Muscle of leg (tissue), 11 donors: ENCODE data around the gene NKAIN4. TPM values are rescaled to one million over a fixed set of nuclear protein-coding genes. Genes with fewer than 3 reads are reported as not detected.

Experiments used
- DNase-seq: peaks from one replicate; pipeline ENCODE4 v3.0.0; 2013
- H3K27ac ChIP-seq: one replicate; pipeline ENCODE4 v1.5.1; 2013; ENCODE audit warnings: mild to moderate bottlenecking, low read length, control low read depth
- H3K27me3 ChIP-seq: one replicate; pipeline ENCODE4 v1.6.1; 2013; ENCODE audit warnings: low read length; ENCODE audit not compliant: control insufficient read depth, insufficient read depth
- H3K36me3 ChIP-seq: one replicate; pipeline ENCODE4 v1.6.1; 2013; ENCODE audit warnings: low read length; ENCODE audit not compliant: control insufficient read depth, insufficient read depth
- H3K4me1 ChIP-seq: one replicate; pipeline ENCODE4 v1.6.1; 2013; ENCODE audit warnings: low read length; ENCODE audit not compliant: control insufficient read depth, insufficient read depth
- H3K4me3 ChIP-seq: one replicate; pipeline ENCODE4 v1.5.1; 2013; ENCODE audit warnings: low read length, control low read depth
- H3K9me3 ChIP-seq: replicated peaks from 2 replicates; pipeline ENCODE4 v1.6.1; 2013; ENCODE audit warnings: low read depth, low read length; ENCODE audit not compliant: control insufficient read depth
- WGBS: methylation state at CpG from one replicate; pipeline ENCODE4 v1.1.5; 2013; ENCODE audit warnings: missing lambda C conversion rate; ENCODE audit not compliant: insufficient coverage; 5-methylcytosine and 5-hydroxymethylcytosine counted together
- polyA plus RNA-seq, 8 donors: library from polyadenylated mRNA; unstranded; fragments of 120-200 nt; gene quantifications; one replicate each; pipeline versions ENCODE4 v1.2.1 to v1.2.3, GENCODE V29; 2013; ENCODE audit warnings: inconsistent platforms in 1 of 8, low replicate concordance in 1 of 8; ENCODE audit not compliant: insufficient read length in 8 of 8, insufficient read depth in 1 of 8
- total RNA-seq: library from RNA; stranded (reverse); fragments of 120-200 nt; gene quantifications from one replicate; pipeline ENCODE4 v1.2.4, GENCODE V29; 2013

NKAIN4 gene
- total and polyA plus RNA-seq, 9 donors = 28.5 to 58.0 (median 37.7) TPM

DNA sequence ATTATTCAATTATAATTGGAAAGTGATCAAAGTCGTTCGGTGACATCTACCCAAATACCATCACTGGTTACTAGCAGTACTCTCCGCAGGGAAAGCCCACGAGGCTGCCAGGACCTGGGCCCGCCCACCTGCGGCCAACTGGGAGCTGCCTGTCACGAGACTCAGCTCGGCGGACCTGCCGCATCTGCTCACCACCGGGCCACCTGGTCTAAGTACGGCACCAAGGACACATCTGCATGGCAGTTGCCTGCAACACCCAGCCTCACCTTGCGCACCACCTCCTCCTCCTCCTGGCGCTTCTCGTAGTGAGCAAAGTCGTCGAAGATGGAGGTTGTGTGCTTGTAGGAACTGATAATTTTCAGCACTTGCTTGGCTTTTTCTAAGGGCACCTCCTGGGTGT is 52.2 kb downstream of the NKAIN4 start:
- no peak for DNase-seq
- no peaks in the 10 kb centered on the region for H3K9me3 ChIP-seq
- 83% methylated on average over 12 of the region's 17 CpGs for WGBS
- H3K27ac ChIP-seq = no peak overlapping the region
- peaks cover 5% of the 10 kb centered on the region for H3K4me1 ChIP-seq
- peaks cover 75% of the 10 kb centered on the region for H3K36me3 ChIP-seq
- H3K27me3 ChIP-seq = no peaks in the 10 kb centered on the region
- H3K4me3 ChIP-seq = no peak overlapping the region

DNA sequence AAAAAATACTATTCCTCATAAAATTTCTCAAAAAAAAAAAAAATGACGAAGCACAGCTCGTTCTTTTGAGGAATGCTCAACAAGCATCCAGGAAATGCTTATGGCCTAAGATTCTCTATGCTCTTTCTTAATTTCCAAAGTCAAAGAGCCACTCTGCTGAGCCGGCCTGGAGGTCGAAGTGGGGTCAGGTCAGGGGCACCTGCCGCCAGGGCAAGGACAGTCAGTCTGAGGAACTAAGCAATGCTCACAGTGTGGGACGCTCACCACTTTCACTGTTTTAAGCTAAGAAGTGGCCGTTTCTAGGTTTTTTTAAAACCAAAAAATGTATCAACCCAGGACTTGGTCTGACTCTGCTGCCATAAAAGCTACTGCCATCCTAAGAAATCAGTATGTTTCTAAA is 55.7 kb downstream of the NKAIN4 start:
- no peak for DNase-seq
- H3K27me3 ChIP-seq = no peaks in the 10 kb centered on the region
- H3K9me3 ChIP-seq = no peaks in the 10 kb centered on the region
- peaks cover 9% of the 10 kb centered on the region for H3K4me1 ChIP-seq
- H3K27ac ChIP-seq = no peak overlapping the region
- 78% methylated on average over 5 of the region's 7 CpGs for WGBS
- no peak overlapping the region for H3K4me3 ChIP-seq
- peaks cover 57% of the 10 kb centered on the region for H3K36me3 ChIP-seq

DNA sequence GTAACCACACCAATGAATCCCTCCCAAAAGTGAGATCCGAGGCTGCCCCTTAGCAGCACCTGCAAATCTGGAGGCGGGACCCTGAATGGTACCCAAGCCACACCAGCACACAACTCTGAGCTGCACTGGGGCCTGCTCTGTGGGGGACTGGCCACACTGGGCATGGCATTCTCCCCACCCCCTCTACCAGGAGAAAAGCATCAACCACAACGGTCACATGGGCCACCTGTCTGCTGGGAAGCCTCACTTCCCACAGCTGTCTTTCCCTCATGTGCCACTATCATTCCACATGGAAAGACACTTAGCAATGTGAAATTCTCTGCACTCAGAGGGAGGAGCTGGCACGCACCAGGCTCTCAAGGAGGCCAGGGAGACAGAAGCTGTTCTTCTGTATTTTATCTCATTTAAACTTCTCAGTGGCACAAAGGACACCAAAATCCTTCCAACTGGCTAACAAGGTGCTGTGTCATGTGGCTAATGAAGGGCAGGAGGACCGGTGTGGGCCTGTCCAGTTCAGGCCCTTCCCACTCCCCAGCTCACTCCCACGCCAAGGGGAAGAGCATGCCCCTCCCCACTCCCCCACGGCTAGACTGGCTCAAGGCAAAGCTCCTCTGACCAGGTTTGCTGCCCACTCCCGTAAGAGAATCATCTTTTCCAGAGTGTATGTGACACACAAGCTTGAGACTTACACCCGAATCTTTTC is 57.3 kb downstream of the NKAIN4 start:
- no peak for DNase-seq
- Histone ChIP-seq H3K27ac (no peak overlapping the region), H3K36me3 (peaks cover 41% of the 10 kb centered on the region), H3K4me3 (no peak overlapping the region), H3K4me1 (peaks cover 9% of the 10 kb centered on the region), H3K27me3 (no peaks in the 10 kb centered on the region), H3K9me3 (no peaks in the 10 kb centered on the region)
- 61% methylated on average over 7 of the region's 9 CpGs for WGBS

DNA sequence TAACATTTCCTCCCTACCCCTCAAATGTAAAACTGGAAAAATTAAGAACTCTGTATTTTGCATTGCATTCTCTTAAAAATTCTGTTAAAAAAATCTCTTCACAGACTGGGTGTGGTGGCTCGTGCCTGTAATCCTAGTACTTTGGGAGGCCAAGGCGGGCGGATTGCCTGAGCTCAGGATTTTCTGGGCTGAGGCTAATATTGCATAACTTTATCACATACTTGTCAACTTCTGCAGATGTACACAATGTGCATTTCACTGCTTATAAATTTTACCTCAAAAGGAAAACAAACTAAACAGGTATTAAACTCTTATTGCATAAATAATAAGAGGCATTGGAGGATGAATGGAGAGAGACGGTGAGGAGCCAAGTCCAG is 59.5 kb downstream of the NKAIN4 start:
- peaks cover 29% of the 10 kb centered on the region for H3K36me3 ChIP-seq
- no peaks in the 10 kb centered on the region for H3K27me3 ChIP-seq
- no peak for DNase-seq
- WGBS = 80% methylated on average over 1 of the region's 4 CpGs
- H3K4me1 ChIP-seq = peaks cover 9% of the 10 kb centered on the region
- no peak overlapping the region for H3K4me3 ChIP-seq
- no peaks in the 10 kb centered on the region for H3K9me3 ChIP-seq
- no peak overlapping the region for H3K27ac ChIP-seq

DNA sequence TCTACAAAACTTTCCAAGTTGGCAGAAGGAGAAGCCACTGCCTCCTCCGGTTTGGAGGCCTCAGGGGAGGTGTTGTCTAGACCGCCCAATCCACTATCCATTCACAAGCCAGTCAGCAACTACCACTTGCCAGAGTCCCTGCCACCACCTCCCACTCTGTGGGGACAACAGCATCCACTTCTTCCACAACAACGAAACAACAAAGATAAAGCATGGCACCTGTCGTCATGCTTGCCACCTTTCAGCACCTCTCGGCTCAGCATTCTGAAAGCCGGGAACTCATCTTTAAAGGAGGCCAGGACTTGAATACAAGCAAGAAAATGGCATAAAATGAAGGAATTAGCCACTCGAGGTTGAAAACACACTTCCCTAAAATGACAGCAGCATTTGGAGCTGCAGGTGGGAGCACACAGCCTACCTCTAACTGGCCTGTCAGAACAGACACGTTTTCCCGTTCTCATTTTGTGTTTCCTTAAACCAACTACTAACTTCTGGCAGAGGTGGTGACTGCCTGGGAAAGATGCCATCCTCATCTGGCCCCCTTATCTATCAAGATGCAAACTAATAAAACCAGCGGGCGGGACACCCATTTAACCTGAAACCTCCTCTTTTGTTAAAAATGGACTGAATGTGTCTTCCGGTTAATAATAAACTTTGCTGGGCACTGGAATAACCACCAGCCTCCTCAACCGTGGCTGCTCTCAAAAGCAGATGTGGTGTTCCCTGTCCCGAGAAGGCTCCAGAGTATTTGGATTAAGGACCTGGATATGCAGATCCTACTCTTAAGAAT is 60.1 kb downstream of the NKAIN4 start:
- DNase-seq = no peak
- Histone ChIP-seq H3K4me3 (no peak overlapping the region), H3K27me3 (no peaks in the 10 kb centered on the region), H3K36me3 (peaks cover 29% of the 10 kb centered on the region), H3K4me1 (peaks cover 9% of the 10 kb centered on the region), H3K9me3 (no peaks in the 10 kb centered on the region), H3K27ac (no peak overlapping the region)
- 72% methylated on average over 9 of the region's 14 CpGs for WGBS

DNA sequence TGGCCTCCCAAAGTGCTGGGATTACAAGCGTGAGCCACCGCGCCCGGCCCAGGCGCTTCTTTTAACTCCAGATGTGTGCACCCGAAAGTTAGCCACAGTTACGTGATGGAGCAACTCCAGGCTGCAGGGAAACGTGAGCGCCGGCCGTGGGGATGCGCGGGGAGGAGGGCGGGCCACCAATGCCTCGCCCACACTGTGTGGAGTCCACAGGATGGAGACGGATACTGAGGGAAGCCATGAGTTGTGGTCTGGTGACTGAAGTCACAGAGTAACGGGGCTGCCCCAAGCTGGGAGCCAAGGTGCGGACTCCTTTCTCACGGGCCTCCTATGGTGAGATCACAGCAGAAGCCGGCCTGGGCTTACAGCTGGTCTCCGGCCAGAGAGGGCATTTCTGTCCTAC is 61.5 kb downstream of the NKAIN4 start:
- no peak overlapping the region for H3K4me3 ChIP-seq
- H3K9me3 ChIP-seq = no peaks in the 10 kb centered on the region
- H3K27ac ChIP-seq = no peak overlapping the region
- WGBS = 92% methylated on average over 19 of the region's 21 CpGs
- H3K4me1 ChIP-seq = peaks cover 9% of the 10 kb centered on the region
- no peaks in the 10 kb centered on the region for H3K27me3 ChIP-seq
- DNase-seq = no peak
- peaks cover 20% of the 10 kb centered on the region for H3K36me3 ChIP-seq

DNA sequence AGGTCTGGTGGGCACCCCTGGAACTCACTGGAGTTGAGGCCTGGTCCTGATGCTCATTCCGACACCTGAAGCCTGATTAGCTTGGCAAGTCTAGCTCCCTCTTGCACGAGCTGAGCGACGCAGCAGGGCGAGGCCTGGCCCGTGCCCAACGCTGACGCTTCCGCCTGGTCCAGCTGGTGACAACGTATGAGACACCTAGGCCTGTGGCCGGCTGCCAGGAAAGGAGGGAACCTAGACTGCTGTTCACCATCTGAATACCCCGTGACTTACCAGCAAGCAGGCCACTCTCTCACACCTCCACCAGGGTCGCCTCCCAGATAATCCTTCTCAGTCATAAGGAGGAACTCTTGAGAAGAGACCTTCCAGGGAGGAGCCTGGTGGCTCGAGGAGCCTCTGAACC is 62.9 kb downstream of the NKAIN4 start:
- peaks cover 14% of the 10 kb centered on the region for H3K36me3 ChIP-seq
- no peaks in the 10 kb centered on the region for H3K9me3 ChIP-seq
- no peak for DNase-seq
- H3K27me3 ChIP-seq = no peaks in the 10 kb centered on the region
- H3K27ac ChIP-seq = no peak overlapping the region
- H3K4me1 ChIP-seq = no peaks in the 10 kb centered on the region
- no peak overlapping the region for H3K4me3 ChIP-seq
- 58% methylated on average over 14 of the region's 14 CpGs for WGBS

DNA sequence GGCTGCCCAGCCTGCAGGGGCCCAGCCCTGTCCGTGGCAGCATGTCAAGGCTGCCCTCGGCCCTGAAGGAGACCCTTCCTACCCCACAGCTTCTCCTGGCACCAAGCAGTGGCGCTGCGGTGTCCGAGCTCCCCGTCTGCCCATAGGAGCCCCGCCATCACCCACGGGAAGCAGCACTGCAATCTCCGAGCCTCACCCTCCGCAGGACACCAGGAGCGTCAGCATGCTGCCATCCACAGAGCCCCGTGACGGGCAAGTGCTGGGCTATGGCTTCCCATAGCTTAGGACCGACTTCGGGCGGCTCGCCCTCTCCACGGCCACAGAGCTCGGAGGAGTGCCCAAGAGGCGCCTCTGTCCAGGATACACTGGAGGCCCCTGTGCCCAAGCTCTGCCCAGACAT is 63.4 kb downstream of the NKAIN4 start:
- H3K27ac ChIP-seq = no peak overlapping the region
- no peaks in the 10 kb centered on the region for H3K9me3 ChIP-seq
- no peaks in the 10 kb centered on the region for H3K4me1 ChIP-seq
- H3K36me3 ChIP-seq = peaks cover 13% of the 10 kb centered on the region
- no peak overlapping the region for H3K4me3 ChIP-seq
- no peaks in the 10 kb centered on the region for H3K27me3 ChIP-seq
- no peak for DNase-seq
- 79% methylated on average over 19 of the region's 20 CpGs for WGBS

Other genes starting within 250 kb of the NKAIN4 start
- not detected for gene BHLHE23, start 247.5 kb downstream of the NKAIN4 start, total RNA-seq
- gene BHLHE23, start 247.5 kb downstream of the NKAIN4 start, polyA plus RNA-seq = not detected
- 16.8 TPM for gene YTHDF1, start 38.3 kb downstream of the NKAIN4 start, total RNA-seq
- gene YTHDF1, start 38.3 kb downstream of the NKAIN4 start, polyA plus RNA-seq = 10 to 100 TPM; 27.6 to 34.7 (median 28.6) TPM
- gene BIRC7, start 18.6 kb downstream of the NKAIN4 start, total RNA-seq = 0.13 TPM
- gene BIRC7, start 18.6 kb downstream of the NKAIN4 start, polyA plus RNA-seq = under 1 TPM in 4 of 8 donors, not detected in 4; 0.19 to 0.61 (median 0.23) TPM
- gene ARFGAP1, start 18.4 kb upstream of the NKAIN4 start, total RNA-seq = 62.6 TPM
- 100 to 1,000 TPM in 1 of 8 donors, 10 to 100 TPM in 7; 74.8 to 103 (median 87.0) TPM for gene ARFGAP1, start 18.4 kb upstream of the NKAIN4 start, polyA plus RNA-seq
- 4.6 TPM for gene COL20A1, start 38.7 kb upstream of the NKAIN4 start, total RNA-seq
- gene COL20A1, start 38.7 kb upstream of the NKAIN4 start, polyA plus RNA-seq = 10 to 100 TPM in 3 of 8 donors, 1 to 10 TPM in 5; 6.7 to 15.2 (median 9.6) TPM
- 0.71 TPM for gene CHRNA4, start 106.9 kb upstream of the NKAIN4 start, total RNA-seq
- 1 to 10 TPM in 2 of 8 donors, under 1 TPM in 6; 0.44 to 2.3 (median 0.78) TPM for gene CHRNA4, start 106.9 kb upstream of the NKAIN4 start, polyA plus RNA-seq
- gene KCNQ2, start 218.2 kb upstream of the NKAIN4 start, total RNA-seq = 2.9 TPM
- 10 to 100 TPM in 2 of 8 donors, 1 to 10 TPM in 6; 2.9 to 11.5 (median 7.1) TPM for gene KCNQ2, start 218.2 kb upstream of the NKAIN4 start, polyA plus RNA-seq
- 330 TPM for gene EEF1A2, start 244.6 kb upstream of the NKAIN4 start, total RNA-seq
- 100 to 1,000 TPM; 377 to 890 (median 715) TPM for gene EEF1A2, start 244.6 kb upstream of the NKAIN4 start, polyA plus RNA-seq